Peyer's patch (tissue), 4 donors: ENCODE data around the gene NHSL2.

Experiments
- CTCF ChIP-seq, 6 experiments: fragments of 450-650 bp in 4 of 6; fragments of 200-600 bp in 2 of 6; sonication (generic) in 1 of 6; IDR thresholded peaks; one replicate each; pipeline ENCODE4 v1.5.1; 2017 to 2019; ENCODE audit warnings: antibody characterized with exemption in 6 of 6, mild to moderate bottlenecking in 3 of 6, moderate library complexity in 1 of 6
- POLR2A ChIP-seq, 2 donors: fragments of 450-650 bp; IDR thresholded peaks; one replicate each; pipeline ENCODE4 v1.5.1; 2017; ENCODE audit warnings: antibody characterized with exemption in 2 of 2, mild to moderate bottlenecking in 2 of 2, moderate library complexity in 2 of 2

GRCh38 chrX:71953391-71953790 lies 42.7 kb downstream of the NHSL2 start:
- TF ChIP-seq CTCF (IDR thresholded peaks at IDR 0.05) (no peak), POLR2A (IDR thresholded peaks at IDR 0.05) (no peak)
